GM12878 (cell line): ENCODE results near the gene SLC12A9. TPM values are rescaled to one million over a fixed set of nuclear protein-coding genes. Genes with fewer than 3 reads are reported as not detected.

Experiments
- ATAC-seq: fragments of 200-7000 bp; cut with Tn5 transposase; 3 replicates; pipeline ENCODE4 v1.9.1; 2020; ENCODE audit warnings: mild to moderate bottlenecking, moderate library complexity
- BruUV-seq: library from RNA; stranded (reverse); fragments of 400-500 nt; replicated peaks from 2 replicates; lab custom pipeline; 2021; lab: Mats Ljungman, UMichigan
- CTCF ChIA-PET: fragments of 300-600 bp; sonication (Branson Sonifier 250); formaldehyde crosslinking; extraction: SDS; loops from one replicate; lab custom pipeline; 2021; ENCODE audit warnings: inconsistent platforms; lab: Yijun Ruan, JAX
- POLR2A ChIA-PET: fragments of 350-600 bp; formaldehyde crosslinking; extraction: SDS; loops from one replicate; lab custom pipeline; 2021; ENCODE audit warnings: inconsistent platforms; lab: Charles Lee
- RAD21 ChIA-PET: fragments of 300-600 bp; sonication (Branson Sonifier 250); formaldehyde crosslinking; loops from one replicate; lab custom pipeline; 2023; ENCODE audit warnings: antibody characterized with exemption; ENCODE audit not compliant: unreplicated experiment; lab: Charles Lee
- SMC1A ChIA-PET: fragments of 300-600 bp; sonication (Branson Sonifier 250); formaldehyde crosslinking; loops from one replicate; lab custom pipeline; 2023; ENCODE audit not compliant: unreplicated experiment, uncharacterized antibody; lab: Charles Lee
- DNase-seq: peaks from one replicate; pipeline ENCODE4 v3.0.0-alpha.2; 2011; ENCODE audit warnings: low read depth, low spot score
- FAIRE-seq: peaks from 3 replicates; lab custom pipeline; 2011; peaks lifted over from hg19 to GRCh38; lab: Jason Lieb, UNC
- H2AFZ ChIP-seq: 2 replicates; pipeline ENCODE4 v1.6.0; 2011; ENCODE audit warnings: low read depth, low read length, control low read depth; ENCODE audit not compliant: control insufficient read depth
- H3K27ac ChIP-seq: 2 replicates; pipeline ENCODE4 v1.5.1; 2011; ENCODE audit warnings: control low read depth; ENCODE audit not compliant: control insufficient read depth, insufficient read depth
- H3K27me3 ChIP-seq, 2 experiments: replicated peaks in 1 of 2; 2 replicates each; pipeline versions ENCODE4 v1.6.0 to v1.6.1; 2011; ENCODE audit warnings: low read length in 1 of 2; ENCODE audit not compliant: control insufficient read depth in 2 of 2, insufficient read depth in 2 of 2
- H3K36me3 ChIP-seq, 2 experiments: 2 replicates each; pipeline ENCODE4 v1.5.1; 2011; ENCODE audit warnings: low read length in 1 of 2; ENCODE audit not compliant: control insufficient read depth in 2 of 2, insufficient read depth in 2 of 2
- H3K4me1 ChIP-seq: 2 replicates; pipeline ENCODE4 v1.6.1; 2011; ENCODE audit warnings: mild to moderate bottlenecking, low read length, moderate library complexity, mixed read lengths; ENCODE audit not compliant: control insufficient read depth, insufficient read depth
- H3K4me2 ChIP-seq: 2 replicates; pipeline ENCODE4 v1.6.0; 2011; ENCODE audit warnings: control low read depth; ENCODE audit not compliant: control insufficient read depth, insufficient read depth
- H3K4me3 ChIP-seq: fragments of 200-600 bp; sonication (generic); 2 replicates; pipeline ENCODE4 v1.5.1; 2016
- H3K79me2 ChIP-seq: 2 replicates; pipeline ENCODE4 v1.6.0; 2011; ENCODE audit warnings: low read length; ENCODE audit not compliant: control insufficient read depth, insufficient read depth
- H3K9ac ChIP-seq: 2 replicates; pipeline ENCODE4 v1.8.0; 2011; ENCODE audit warnings: low read length, control low read depth, mixed read lengths; ENCODE audit not compliant: control insufficient read depth, insufficient read depth
- H3K9me3 ChIP-seq: replicated peaks from 3 replicates; pipeline ENCODE4 v1.5.1; 2011; ENCODE audit warnings: mild to moderate bottlenecking, low read length; ENCODE audit not compliant: control insufficient read depth, insufficient read depth
- H4K20me1 ChIP-seq: 2 replicates; pipeline ENCODE4 v1.6.0; 2011; ENCODE audit not compliant: control insufficient read depth, insufficient read depth
- BACH1 ChIP-seq: fragments of 450-650 bp; IDR thresholded peaks from 2 replicates; pipeline ENCODE4 v1.6.1; 2017; ENCODE audit warnings: mild to moderate bottlenecking, borderline replicate concordance
- CBX3 ChIP-seq: fragments of 200-600 bp; sonication (generic); IDR thresholded peaks from 2 replicates; pipeline ENCODE4 v1.6.1; 2016; ENCODE audit warnings: low read depth, borderline replicate concordance
- NR2F1 ChIP-seq: fragments of 450-650 bp; conservative IDR thresholded peaks from 2 replicates; pipeline ENCODE4 v1.6.1; 2017; ENCODE audit warnings: mild to moderate bottlenecking
- RB1 ChIP-seq: fragments of 450-650 bp; formaldehyde crosslinking; IDR thresholded peaks from 2 replicates; pipeline ENCODE4 v1.6.1; 2017; ENCODE audit warnings: mild to moderate bottlenecking, borderline replicate concordance
- YY1 ChIP-seq: IDR thresholded peaks from 2 replicates; pipeline ENCODE4 v1.6.1; 2011; ENCODE audit warnings: low read depth, mild to moderate bottlenecking, low read length
- WGBS: methylation state at CpG from one replicate; pipeline ENCODE4 v1.1.6; 2016; ENCODE audit warnings: low lambda C conversion rate; ENCODE audit not compliant: insufficient replicate concordance, insufficient coverage; ENCODE audit errors: missing lambda C conversion rate; 5-methylcytosine and 5-hydroxymethylcytosine counted together
- in situ Hi-C: fragments of 300-500 bp; cut with MboI; formaldehyde crosslinking; loops from 9 replicates; pipeline ENCODE4 v1.14.3; 2018; ENCODE audit warnings: mixed read lengths
- intact Hi-C: fragments of 100-400 bp; cut with micrococcal nuclease; formaldehyde crosslinking; loops from one replicate; pipeline ENCODE4 v1.14.2; 2022; ENCODE audit not compliant: unreplicated experiment
- polyA plus RNA-seq, 11 experiments: library from polyadenylated mRNA; depleted of rRNA in 4 of 11; unstranded in 6 of 11; stranded (reverse) in 5 of 11; fragments of >200 nt; fragmentation: Nextera tagmentation in 4 of 11; fragmentation: Illumina TruSeq in 1 of 11; extraction: Ambion mirVana in 4 of 11; extraction: Trizol in 1 of 11; gene quantifications; 1 replicate in 1 of 11; 2 replicates in 10 of 11; pipeline versions ENCODE4 v1.2.1 to v1.2.3, GENCODE V29; 2011 to 2016; ENCODE audit warnings: inconsistent platforms in 2 of 11, missing spikeins in 2 of 11, low read depth in 1 of 11
- total RNA-seq, 4 experiments: library from RNA; depleted of rRNA in 3 of 4; stranded (reverse); fragments of >200 nt in 3 of 4; fragmentation: Illumina TruSeq in 1 of 4; extraction: Trizol in 1 of 4; gene quantifications; 2 replicates each; pipeline versions ENCODE4 v1.2.1 to v1.2.3, GENCODE V29; 2013 to 2021

The SLC12A9 gene
- total and polyA plus RNA-seq, 10 of the 15 experiments (the other 5 are each of a cell fraction or from before 2014, with no cell fraction given) = 0.24 to 18.5 (median 9.4) TPM

- no peak for FAIRE-seq
- in situ Hi-C loops = no loop called here
- CTCF ChIA-PET = interaction anchor here (0.9 to 5.5 kb wide), 6 partner anchors 12 to 242 kb away, joined by 3 to 40 read pairs (median 4); partner anchors contain the start of genes SLC12A9 and UFSP1
- no peaks in the 10 kb centered on the region for H4K20me1 ChIP-seq
- 56% methylated on average over 2 of the region's 2 CpGs for WGBS
- H3K27ac ChIP-seq = no peak overlapping the region
- TF ChIP-seq RB1 (no peak), BACH1 (no peak), YY1 (no peak)
- TF ChIP-seq, all 136 proteins: peak for 0
- H3K79me2 ChIP-seq = no peaks in the 10 kb centered on the region
- SMC1A ChIA-PET = interaction anchor here (0.7 to 1.0 kb wide), 3 partner anchors 46 to 251 kb away, joined by 3 to 6 read pairs (median 4); no protein-coding TSS in a partner anchor
- no peak for ATAC-seq
- BruUV-seq = no TSS peak
- RAD21 ChIA-PET = interaction anchor here (0.7 to 1.9 kb wide), 4 partner anchors 14 to 382 kb away, joined by 3 to 7 read pairs (median 4); no protein-coding TSS in a partner anchor
- H3K4me3 ChIP-seq = no peak overlapping the region
- H3K4me1 ChIP-seq = peaks cover 7% of the 10 kb centered on the region
- no peaks in the 10 kb centered on the region for H3K9me3 ChIP-seq
- intact Hi-C loops = no loop called here
- H2AFZ ChIP-seq = no peak overlapping the region
- no peak overlapping the region for H3K9ac ChIP-seq
- H3K4me2 ChIP-seq = no peak overlapping the region
- no peaks in the 10 kb centered on the region for H3K36me3 ChIP-seq
- H3K27me3 ChIP-seq = peaks cover 6% of the 10 kb centered on the region in 2 experiments
- no peak for DNase-seq
- POLR2A ChIA-PET = interaction anchor here (0.6 to 0.7 kb wide), 2 partner anchors 100 to 875 kb away, joined by 3 to 7 read pairs; no protein-coding TSS in a partner anchor
These were observed 48.5 kb downstream of the SLC12A9 start for GRCh38 chr7:100900978-100901377.

- no peak overlapping the region for H3K27ac ChIP-seq
- intact Hi-C loops = no loop called here
- no peaks in the 10 kb centered on the region for H3K36me3 ChIP-seq
- no peaks in the 10 kb centered on the region for H3K79me2 ChIP-seq
- SMC1A ChIA-PET = interaction anchor here (0.8 to 1.4 kb wide), 4 partner anchors 11 to 381 kb away, joined by 3 to 4 read pairs (median 3); no protein-coding TSS in a partner anchor
- no peak for TF ChIP-seq CBX3
- TF ChIP-seq NR2F1 = 0 out of 2 replicates have a peak, but pooled peaks have one; percentile 22
- H3K4me2 ChIP-seq = no peak overlapping the region; the same call in 1 of the 2 replicates
- H3K27me3 ChIP-seq = no peaks in the 10 kb centered on the region
- no TSS peak for BruUV-seq
- in situ Hi-C loops = no loop called here
- RAD21 ChIA-PET = interaction anchor here (0.7 to 1.9 kb wide), 4 partner anchors 15 to 157 kb away, joined by 3 to 7 read pairs (median 4); no protein-coding TSS in a partner anchor
- DNase-seq = no peak
- H2AFZ ChIP-seq = no peak overlapping the region
- no peaks in the 10 kb centered on the region for H3K4me1 ChIP-seq
- no peak overlapping the region for H3K9ac ChIP-seq
- no peak overlapping the region for H3K4me3 ChIP-seq
- POLR2A ChIA-PET = interaction anchor here (0.6 kb wide), 2 partner anchors 73 to 843 kb away, joined by 4 read pairs; no protein-coding TSS in a partner anchor
- FAIRE-seq = no peak
- ATAC-seq = peak; percentile 56
- CTCF ChIA-PET = interaction anchor here (1.1 to 5.5 kb wide), 3 partner anchors 49 to 173 kb away, joined by 3 to 40 read pairs (median 4); partner anchors contain the start of gene SLC12A9
- H3K9me3 ChIP-seq = no peaks in the 10 kb centered on the region
- no peaks in the 10 kb centered on the region for H4K20me1 ChIP-seq
- 70% methylated on average over 5 of the region's 5 CpGs for WGBS
These were observed 49.4 kb downstream of the SLC12A9 start for GRCh38 chr7:100901921-100902332.
